NCI-H226 (cell line): ENCODE data around the gene FRMD4B.
A peak's percentile ranks its signal among the peaks of the same experiment; 100 is the strongest.
"Not testable (repeated sequence)": the region's sequence is repeated elsewhere in the genome, so short reads cannot be mapped to it uniquely, and the experiment has no call there.

Experiments
- DNase-seq: peaks from one replicate; pipeline ENCODE4 v3.0.0-alpha.2; 2015

Gene FRMD4B

GRCh38 chr3:69240651-69241568, 145.0 kb downstream of the FRMD4B start:
- peak; percentile 58 for DNase-seq

- no peak for DNase-seq
Observed at GRCh38 chr3:69239063-69239462, 146.8 kb downstream of the FRMD4B start.

- DNase-seq = no peak
Observed at GRCh38 chr3:69236812-69237707, 148.8 kb downstream of the FRMD4B start.

- DNase-seq = no peak
Observed at GRCh38 chr3:69235882-69236281, 150.0 kb downstream of the FRMD4B start.

- not testable (repeated sequence) for DNase-seq
Observed at GRCh38 chr3:69235227-69235626, 150.7 kb downstream of the FRMD4B start.

GRCh38 chr3:69232482-69232881, 153.4 kb downstream of the FRMD4B start:
- no peak for DNase-seq

- peak; percentile 96 for DNase-seq
Observed at GRCh38 chr3:69231929-69232440, 153.9 kb downstream of the FRMD4B start.

- no peak for DNase-seq
Observed at GRCh38 chr3:69226071-69226470, 159.8 kb downstream of the FRMD4B start.

GRCh38 chr3:69219101-69219708, 166.7 kb downstream of the FRMD4B start:
- no peak for DNase-seq

GRCh38 chr3:69218079-69218478, 167.8 kb downstream of the FRMD4B start:
- no peak for DNase-seq

- DNase-seq = no peak
Observed at GRCh38 chr3:69216981-69217380, 168.9 kb downstream of the FRMD4B start.

- DNase-seq = no peak
Observed at GRCh38 chr3:69214241-69214640, 171.6 kb downstream of the FRMD4B start.

GRCh38 chr3:69212411-69213160, 173.3 kb downstream of the FRMD4B start:
- peak; percentile 70 for DNase-seq

GRCh38 chr3:69210068-69210730, 175.7 kb downstream of the FRMD4B start:
- no peak for DNase-seq

GRCh38 chr3:69209413-69209812, 176.5 kb downstream of the FRMD4B start:
- no peak for DNase-seq

GRCh38 chr3:69207031-69207430, 178.9 kb downstream of the FRMD4B start:
- no peak for DNase-seq

GRCh38 chr3:69205385-69205784, 180.5 kb downstream of the FRMD4B start:
- DNase-seq = no peak

GRCh38 chr3:69204315-69204957, 181.5 kb downstream of the FRMD4B start:
- DNase-seq = no peak

GRCh38 chr3:69203631-69204314, 182.1 kb downstream of the FRMD4B start:
- no peak for DNase-seq

- DNase-seq = no peak
Observed at GRCh38 chr3:69201658-69202057, 184.2 kb downstream of the FRMD4B start.
